Stimulated activated CD8-positive, alpha-beta memory T cell treated with anti-CD3 and anti-CD28 coated beads, Interleukin-15, amount 100 ng/mL, for 1 hour (primary cell): ENCODE results near the gene CNOT10.

ENCODE experiments used
- DNase-seq: peaks from one replicate; pipeline ENCODE4 v3.0.0-alpha.2; 2020; ENCODE audit warnings: low read depth

CNOT10 gene

GRCh38 chr3:32818970-32819511 lies 134.1 kb downstream of the CNOT10 start:
- DNase-seq: no peak

- no peak for DNase-seq
Observed at GRCh38 chr3:32819551-32820348, 134.8 kb downstream of the CNOT10 start.

DNA sequence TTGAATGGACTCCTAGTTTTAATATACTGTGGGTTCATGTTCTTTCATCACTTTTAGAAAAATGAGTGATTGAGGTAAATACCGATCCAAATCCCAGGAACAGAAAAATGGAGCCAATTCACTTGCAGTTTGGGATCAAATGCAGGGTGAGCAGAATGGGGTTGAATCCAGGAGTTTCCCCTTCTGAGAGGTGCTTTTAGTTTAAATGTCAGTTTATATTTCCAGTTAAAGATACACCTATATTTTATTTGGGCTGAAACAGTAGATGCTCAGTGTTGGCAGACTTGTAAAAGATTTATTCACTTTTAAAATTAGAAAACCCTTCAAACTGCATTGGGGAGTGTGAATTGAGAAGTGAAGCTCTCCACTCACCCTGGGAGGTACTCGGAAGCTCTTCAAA lies 135.4 kb downstream of the CNOT10 start:
- DNase-seq: no peak

GRCh38 chr3:32820971-32821685 lies 136.1 kb downstream of the CNOT10 start:
- DNase-seq: no peak

GRCh38 chr3:32821686-32822296 lies 136.8 kb downstream of the CNOT10 start:
- no peak for DNase-seq

DNA sequence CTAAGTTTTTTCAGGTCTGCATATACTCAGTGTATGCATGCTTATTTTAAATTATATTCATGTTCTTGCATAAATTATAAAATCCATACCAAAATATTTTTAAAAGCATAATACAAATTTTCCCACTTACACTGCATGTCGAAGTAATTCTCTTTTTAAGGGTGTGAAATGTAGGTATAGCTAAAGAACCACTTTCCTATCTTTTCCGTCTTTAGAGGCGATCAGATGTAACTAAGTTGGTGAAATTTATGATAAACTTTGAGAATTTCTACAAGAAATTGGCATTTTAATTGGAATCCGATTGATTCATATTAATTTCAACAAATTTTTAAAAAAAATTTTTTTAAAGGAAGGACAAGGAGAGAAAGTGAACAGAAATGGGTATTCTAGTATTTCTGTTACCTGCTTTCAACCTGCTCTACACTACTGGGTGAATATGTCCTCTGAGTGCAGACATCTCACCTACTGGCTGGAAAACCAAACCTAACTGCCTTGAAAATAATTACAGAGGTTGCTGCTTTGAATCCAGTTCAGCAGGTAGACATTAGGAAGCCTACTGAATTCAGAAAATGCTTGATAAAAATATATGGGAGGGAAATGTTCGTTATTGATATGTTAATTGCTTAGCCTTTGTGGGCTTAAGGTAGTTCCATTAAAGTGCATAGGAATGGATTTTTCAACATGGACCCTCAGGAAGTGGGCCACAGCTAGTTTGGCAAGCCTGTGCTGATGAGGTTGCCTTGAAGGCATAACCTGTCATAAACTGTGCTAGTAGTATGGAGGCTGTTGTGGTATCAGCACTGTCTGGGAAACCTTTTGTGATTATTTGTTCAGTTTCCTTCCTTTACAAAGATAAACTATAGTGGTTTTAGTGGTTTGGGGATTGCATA lies 137.9 kb downstream of the CNOT10 start:
- DNase-seq: no peak
